DMS153 treated with DMSO at 0.1 percent for 48 hours (cell line): ENCODE measurements around the gene OTUD7B.
A peak's percentile ranks its signal among the peaks of the same experiment; 100 is the strongest.

Experiments
- DNase-seq: peaks from one replicate; lab custom pipeline; 2025; ENCODE audit not compliant: unreplicated experiment; lab: John Stamatoyannopoulos, UW

The OTUD7B gene

GRCh38 chr1:150003801-150004200 is 6.7 kb downstream of the OTUD7B start:
- DNase-seq = no peak

- no peak for DNase-seq
These were observed 8.3 kb downstream of the OTUD7B start for GRCh38 chr1:150002217-150002616.

- no peak for DNase-seq
These were observed 9.1 kb downstream of the OTUD7B start for GRCh38 chr1:150001415-150001814.

GRCh38 chr1:149997585-149998262 is 12.8 kb downstream of the OTUD7B start:
- no peak for DNase-seq

GRCh38 chr1:149995927-149996326 is 14.6 kb downstream of the OTUD7B start:
- DNase-seq = no peak

- no peak for DNase-seq
These were observed 16.8 kb downstream of the OTUD7B start for GRCh38 chr1:149993764-149994163.

- no peak for DNase-seq
These were observed 17.3 kb downstream of the OTUD7B start for GRCh38 chr1:149993181-149993580.

GRCh38 chr1:149987297-149987595 is 23.3 kb downstream of the OTUD7B start:
- no peak for DNase-seq

- DNase-seq = no peak
These were observed 23.8 kb downstream of the OTUD7B start for GRCh38 chr1:149986486-149987296.

GRCh38 chr1:149979972-149980540 is 30.5 kb downstream of the OTUD7B start:
- no peak for DNase-seq

- DNase-seq = no peak
These were observed 31.1 kb downstream of the OTUD7B start for GRCh38 chr1:149979245-149979971.

- no peak for DNase-seq
These were observed 31.9 kb downstream of the OTUD7B start for GRCh38 chr1:149978547-149979023.

GRCh38 chr1:149977345-149977744 is 33.2 kb downstream of the OTUD7B start:
- DNase-seq = peak; percentile 91

- no peak for DNase-seq
These were observed 38.0 kb downstream of the OTUD7B start for GRCh38 chr1:149972547-149972946.

GRCh38 chr1:149967646-149968045 is 42.9 kb downstream of the OTUD7B start:
- DNase-seq = no peak

- DNase-seq = no peak
These were observed 43.5 kb downstream of the OTUD7B start for GRCh38 chr1:149967041-149967440.

- DNase-seq = no peak
These were observed 44.1 kb downstream of the OTUD7B start for GRCh38 chr1:149966405-149966804.

- DNase-seq = no peak
These were observed 45.1 kb downstream of the OTUD7B start for GRCh38 chr1:149965440-149965839.

- no peak for DNase-seq
These were observed 47.2 kb downstream of the OTUD7B start for GRCh38 chr1:149963358-149963757.

GRCh38 chr1:149962736-149963135 is 47.8 kb downstream of the OTUD7B start:
- DNase-seq = no peak

GRCh38 chr1:149962039-149962647 is 48.4 kb downstream of the OTUD7B start:
- DNase-seq = peak; percentile 90
